ENCODE measurements around the gene SERPINA9.

Gene SERPINA9

DNA sequence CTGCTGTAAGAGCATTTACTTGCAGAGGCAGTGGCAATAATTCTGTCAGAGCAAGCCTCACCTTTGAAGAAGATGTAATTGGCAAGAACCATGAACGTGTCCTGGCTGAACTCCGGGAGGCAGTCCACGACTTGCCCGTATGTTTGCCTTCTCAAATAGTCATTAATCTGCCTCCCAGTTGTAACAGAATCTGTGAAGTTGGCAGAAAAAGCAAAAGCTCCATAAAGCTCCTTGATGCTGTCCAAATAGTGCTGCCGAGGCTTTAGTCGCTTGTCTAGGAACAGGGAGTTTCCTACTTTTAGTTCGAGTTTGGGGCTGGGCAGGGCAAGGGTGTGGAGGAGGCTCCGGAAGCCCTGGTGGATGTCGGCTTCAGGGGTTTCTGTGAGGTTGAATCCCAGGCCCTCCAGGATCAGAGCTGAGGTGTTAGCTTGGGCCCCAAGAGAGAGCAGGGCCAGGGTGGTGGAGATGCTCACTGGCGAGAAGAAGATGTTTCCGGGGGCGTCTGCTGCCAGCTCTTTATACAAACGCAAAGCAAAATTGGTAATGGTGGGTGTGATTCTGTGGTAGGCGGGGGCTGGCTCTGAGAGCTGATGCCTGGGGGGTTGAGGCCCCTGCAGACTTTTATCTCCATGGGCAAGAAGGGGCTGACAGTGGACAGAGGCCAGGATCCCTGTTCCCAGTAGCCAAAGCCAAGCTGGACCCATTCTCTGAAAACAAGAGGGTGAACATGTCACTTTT, 27.8 kb downstream of the SERPINA9 start:
- Histone ChIP-seq H3K4me3 (ENCODE audit: low read length in 2 of 2) (no peak overlapping the region), H3K36me3 (ENCODE audit: control insufficient read depth in 2 of 2, insufficient read depth in 2 of 2, low read length in 2 of 2) (no peaks in the 10 kb centered on the region), H3K27me3 (ENCODE audit: control insufficient read depth in 1 of 2, insufficient read depth in 2 of 2, low read length in 2 of 2) (peaks cover 0 to 2% of the 10 kb centered on the region in 2 donors), H3K9ac (ENCODE audit: low read length in 2 of 2) (no peak overlapping the region), H3K9me3 (ENCODE audit: control insufficient read depth in 2 of 2, low read length in 2 of 2) (no peaks in the 10 kb centered on the region), H3K4me1 (ENCODE audit: control insufficient read depth, insufficient read depth, low read length) (no peaks in the 10 kb centered on the region), H3K27ac (ENCODE audit: low read length) (no peak overlapping the region)

DNA sequence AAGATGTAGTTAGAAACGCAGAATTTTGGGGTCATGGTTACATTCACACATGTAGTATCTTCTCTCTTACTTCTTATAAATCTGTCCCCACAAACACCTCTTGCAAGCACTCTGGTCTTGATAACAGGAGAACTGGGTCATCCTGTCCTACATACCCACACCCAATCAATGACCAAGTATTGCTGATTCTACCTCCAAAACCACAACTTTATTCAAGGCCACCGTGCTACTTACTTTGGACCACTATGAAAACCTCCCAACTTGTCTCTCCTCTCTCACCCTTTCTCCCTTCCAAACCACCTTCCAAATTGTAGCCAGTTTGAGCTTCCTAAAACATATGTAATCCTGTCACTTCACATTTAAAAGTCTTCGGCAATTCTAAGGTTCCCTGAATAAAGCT, 28.8 kb downstream of the SERPINA9 start:
- Histone ChIP-seq H3K36me3 (ENCODE audit: control insufficient read depth in 2 of 2, insufficient read depth in 2 of 2, low read length in 2 of 2) (no peaks in the 10 kb centered on the region), H3K9me3 (ENCODE audit: control insufficient read depth in 2 of 2, low read length in 2 of 2) (no peaks in the 10 kb centered on the region), H3K27me3 (ENCODE audit: control insufficient read depth in 1 of 2, insufficient read depth in 2 of 2, low read length in 2 of 2) (peaks cover 0 to 2% of the 10 kb centered on the region in 2 donors), H3K4me3 (ENCODE audit: low read length in 2 of 2) (no peak overlapping the region), H3K4me1 (ENCODE audit: control insufficient read depth, insufficient read depth, low read length) (no peaks in the 10 kb centered on the region), H3K27ac (ENCODE audit: low read length) (no peak overlapping the region), H3K9ac (ENCODE audit: low read length in 2 of 2) (no peak overlapping the region)

GRCh38 chr14:94446126-94446525, 29.9 kb downstream of the SERPINA9 start:
- Histone ChIP-seq H3K27me3 (ENCODE audit: control insufficient read depth in 1 of 2, insufficient read depth in 2 of 2, low read length in 2 of 2) (peaks cover 0 to 6% of the 10 kb centered on the region in 2 donors), H3K9me3 (ENCODE audit: control insufficient read depth in 2 of 2, low read length in 2 of 2) (no peaks in the 10 kb centered on the region), H3K4me3 (ENCODE audit: low read length in 2 of 2) (no peak overlapping the region), H3K27ac (ENCODE audit: low read length) (no peak overlapping the region), H3K9ac (ENCODE audit: low read length in 2 of 2) (no peak overlapping the region), H3K4me1 (ENCODE audit: control insufficient read depth, insufficient read depth, low read length) (no peaks in the 10 kb centered on the region), H3K36me3 (ENCODE audit: control insufficient read depth in 2 of 2, insufficient read depth in 2 of 2, low read length in 2 of 2) (no peaks in the 10 kb centered on the region)

- H3K27me3 ChIP-seq (ENCODE audit: control insufficient read depth in 1 of 2, insufficient read depth in 2 of 2, low read length in 2 of 2) = peaks cover 0 to 6% of the 10 kb centered on the region in 2 donors
- H3K36me3 ChIP-seq (ENCODE audit: control insufficient read depth in 2 of 2, insufficient read depth in 2 of 2, low read length in 2 of 2) = no peaks in the 10 kb centered on the region
- H3K4me3 ChIP-seq (ENCODE audit: low read length in 2 of 2) = no peak overlapping the region
- no peak overlapping the region for H3K9ac ChIP-seq (ENCODE audit: low read length in 2 of 2)
- H3K27ac ChIP-seq (ENCODE audit: low read length) = no peak overlapping the region
- no peaks in the 10 kb centered on the region for H3K9me3 ChIP-seq (ENCODE audit: control insufficient read depth in 2 of 2, low read length in 2 of 2)
- no peaks in the 10 kb centered on the region for H3K4me1 ChIP-seq (ENCODE audit: control insufficient read depth, insufficient read depth, low read length)
Observed at GRCh38 chr14:94445003-94445402, 31.0 kb downstream of the SERPINA9 start.

GRCh38 chr14:94441531-94442205, 34.3 kb downstream of the SERPINA9 start:
- Histone ChIP-seq H3K27ac (ENCODE audit: low read length) (no peak overlapping the region), H3K9me3 (ENCODE audit: control insufficient read depth in 2 of 2, low read length in 2 of 2) (no peaks in the 10 kb centered on the region), H3K27me3 (ENCODE audit: control insufficient read depth in 1 of 2, insufficient read depth in 2 of 2, low read length in 2 of 2) (peaks cover 3 to 4% of the 10 kb centered on the region in 2 donors), H3K36me3 (ENCODE audit: control insufficient read depth in 2 of 2, insufficient read depth in 2 of 2, low read length in 2 of 2) (no peaks in the 10 kb centered on the region), H3K9ac (ENCODE audit: low read length in 2 of 2) (no peak overlapping the region), H3K4me1 (ENCODE audit: control insufficient read depth, insufficient read depth, low read length) (no peaks in the 10 kb centered on the region), H3K4me3 (ENCODE audit: low read length in 2 of 2) (no peak overlapping the region)

DNA sequence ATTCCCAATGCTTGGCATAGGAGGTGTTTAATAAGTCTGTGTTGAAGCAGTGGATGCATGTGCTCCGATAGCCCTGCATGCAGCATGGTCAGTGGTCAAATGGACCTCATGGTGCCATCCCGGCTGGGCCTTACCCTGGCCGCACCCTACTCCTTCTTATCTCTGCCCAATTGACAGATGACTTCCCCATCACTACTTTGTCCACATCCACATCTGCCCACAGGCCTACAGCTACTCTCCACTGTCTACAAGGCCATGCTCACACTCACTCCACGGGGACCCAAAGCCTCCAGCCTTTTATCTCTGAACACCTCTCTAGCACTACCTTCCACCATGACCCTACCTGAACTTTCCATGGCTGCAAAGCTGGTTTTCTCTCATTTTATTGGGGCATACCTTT, 34.9 kb downstream of the SERPINA9 start:
- Histone ChIP-seq H3K9me3 (ENCODE audit: control insufficient read depth in 2 of 2, low read length in 2 of 2) (no peaks in the 10 kb centered on the region), H3K36me3 (ENCODE audit: control insufficient read depth in 2 of 2, insufficient read depth in 2 of 2, low read length in 2 of 2) (no peaks in the 10 kb centered on the region), H3K4me1 (ENCODE audit: control insufficient read depth, insufficient read depth, low read length) (no peaks in the 10 kb centered on the region), H3K9ac (ENCODE audit: low read length in 2 of 2) (no peak overlapping the region), H3K4me3 (ENCODE audit: low read length in 2 of 2) (no peak overlapping the region), H3K27me3 (ENCODE audit: control insufficient read depth in 1 of 2, insufficient read depth in 2 of 2, low read length in 2 of 2) (peaks cover 3 to 4% of the 10 kb centered on the region in 2 donors), H3K27ac (ENCODE audit: low read length) (no peak overlapping the region)

- Histone ChIP-seq H3K36me3 (ENCODE audit: control insufficient read depth in 2 of 2, insufficient read depth in 2 of 2, low read length in 2 of 2) (no peaks in the 10 kb centered on the region), H3K9ac (ENCODE audit: low read length in 2 of 2) (no peak overlapping the region), H3K4me1 (ENCODE audit: control insufficient read depth, insufficient read depth, low read length) (no peaks in the 10 kb centered on the region), H3K4me3 (ENCODE audit: low read length in 2 of 2) (no peak overlapping the region), H3K27ac (ENCODE audit: low read length) (no peak overlapping the region), H3K9me3 (ENCODE audit: control insufficient read depth in 2 of 2, low read length in 2 of 2) (no peaks in the 10 kb centered on the region), H3K27me3 (ENCODE audit: control insufficient read depth in 1 of 2, insufficient read depth in 2 of 2, low read length in 2 of 2) (peaks cover 3 to 4% of the 10 kb centered on the region in 2 donors)
Observed at GRCh38 chr14:94439453-94440057, 36.4 kb downstream of the SERPINA9 start.

GRCh38 chr14:94428610-94429009, 47.4 kb downstream of the SERPINA9 start:
- H3K9ac ChIP-seq (ENCODE audit: low read length in 2 of 2) = no peak overlapping the region
- H3K27ac ChIP-seq (ENCODE audit: low read length) = no peak overlapping the region
- peaks cover 3 to 5% of the 10 kb centered on the region in 2 donors for H3K27me3 ChIP-seq (ENCODE audit: control insufficient read depth in 1 of 2, insufficient read depth in 2 of 2, low read length in 2 of 2)
- no peaks in the 10 kb centered on the region for H3K36me3 ChIP-seq (ENCODE audit: control insufficient read depth in 2 of 2, insufficient read depth in 2 of 2, low read length in 2 of 2)
- H3K9me3 ChIP-seq (ENCODE audit: control insufficient read depth in 2 of 2, low read length in 2 of 2) = no peaks in the 10 kb centered on the region
- no peaks in the 10 kb centered on the region for H3K4me1 ChIP-seq (ENCODE audit: control insufficient read depth, insufficient read depth, low read length)
- H3K4me3 ChIP-seq (ENCODE audit: low read length in 2 of 2) = no peak overlapping the region

DNA sequence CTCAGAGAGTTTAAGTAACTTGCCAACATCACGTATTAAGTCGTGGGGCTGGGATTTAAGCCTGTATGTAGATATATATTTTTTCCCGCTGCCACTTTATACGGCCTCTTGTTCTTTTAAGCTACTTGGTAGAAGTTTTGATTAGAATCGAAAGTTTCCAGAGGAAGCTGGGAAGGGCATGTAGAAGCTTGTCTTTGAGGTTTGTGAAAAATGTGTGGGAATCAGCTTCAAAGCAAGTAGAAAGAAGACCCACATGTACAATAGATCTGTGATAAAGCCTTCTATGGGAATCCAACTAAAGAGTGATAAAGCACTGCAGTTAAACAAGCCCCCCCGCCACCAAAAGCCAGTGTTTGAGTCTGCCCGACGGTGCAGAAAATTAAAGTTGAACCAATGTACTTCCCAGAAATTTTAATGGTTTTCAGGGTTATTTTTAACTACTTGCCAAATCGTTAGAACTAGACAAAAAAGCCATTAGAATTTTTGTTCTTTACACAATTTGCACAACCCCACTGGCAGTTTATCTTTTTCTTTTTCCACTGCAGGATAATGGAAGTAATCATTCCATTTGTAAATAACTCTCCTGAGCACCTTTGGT, 48.9 kb downstream of the SERPINA9 start:
- Histone ChIP-seq H3K36me3 (ENCODE audit: control insufficient read depth in 2 of 2, insufficient read depth in 2 of 2, low read length in 2 of 2) (no peaks in the 10 kb centered on the region), H3K27me3 (ENCODE audit: control insufficient read depth in 1 of 2, insufficient read depth in 2 of 2, low read length in 2 of 2) (peaks cover 4 to 7% of the 10 kb centered on the region in 2 donors), H3K4me3 (ENCODE audit: low read length in 2 of 2) (no peak overlapping the region), H3K9ac (ENCODE audit: low read length in 2 of 2) (no peak overlapping the region), H3K9me3 (ENCODE audit: control insufficient read depth in 2 of 2, low read length in 2 of 2) (no peaks in the 10 kb centered on the region), H3K4me1 (ENCODE audit: control insufficient read depth, insufficient read depth, low read length) (no peaks in the 10 kb centered on the region), H3K27ac (ENCODE audit: low read length) (no peak overlapping the region)

DNA sequence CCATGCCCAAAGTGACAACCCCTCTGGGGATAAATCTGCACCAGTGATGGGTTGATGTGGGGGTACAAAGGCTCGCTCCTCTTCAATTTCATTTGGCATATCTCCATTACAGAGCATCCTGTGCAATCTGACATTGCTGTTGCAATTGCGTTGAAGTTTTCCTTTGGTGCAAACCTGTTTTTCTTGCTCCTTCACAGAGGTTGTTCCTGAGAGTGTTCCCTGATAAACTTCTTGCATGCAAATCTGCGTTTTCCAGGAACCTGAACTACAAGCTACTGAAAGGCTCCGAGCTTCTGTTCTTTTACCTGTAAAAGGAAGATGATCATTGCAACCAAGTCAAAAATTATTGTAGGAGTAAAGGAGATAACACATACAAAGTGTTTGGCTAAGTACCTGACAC, 49.5 kb downstream of the SERPINA9 start:
- H3K4me3 ChIP-seq (ENCODE audit: low read length in 2 of 2) = no peak overlapping the region
- H3K4me1 ChIP-seq (ENCODE audit: control insufficient read depth, insufficient read depth, low read length) = no peaks in the 10 kb centered on the region
- no peaks in the 10 kb centered on the region for H3K36me3 ChIP-seq (ENCODE audit: control insufficient read depth in 2 of 2, insufficient read depth in 2 of 2, low read length in 2 of 2)
- no peak overlapping the region for H3K9ac ChIP-seq (ENCODE audit: low read length in 2 of 2)
- no peaks in the 10 kb centered on the region for H3K9me3 ChIP-seq (ENCODE audit: control insufficient read depth in 2 of 2, low read length in 2 of 2)
- no peak overlapping the region for H3K27ac ChIP-seq (ENCODE audit: low read length)
- H3K27me3 ChIP-seq (ENCODE audit: control insufficient read depth in 1 of 2, insufficient read depth in 2 of 2, low read length in 2 of 2) = peaks cover 4 to 7% of the 10 kb centered on the region in 2 donors

Data from stomach smooth muscle (tissue), 2 donors.